GM21717 (cell line): ENCODE results near the gene EVX2.

ENCODE experiments used
- ATAC-seq: cut with Tn5 transposase; IDR thresholded peaks from one replicate; pipeline ENCODE4 v1.9.1; 2021; ENCODE audit warnings: mild to moderate bottlenecking, moderate library complexity; ENCODE audit not compliant: unreplicated experiment

EVX2 gene

GRCh38 chr2:176083796-176084261 is at the start of gene EVX2:
Gene EVX2, minus strand, starts transcription at chr2:176083962. Its CDS starts 186 bp downstream, at chr2:176083776.
- no peak for ATAC-seq

- no peak for ATAC-seq
These were observed 49.6 kb upstream of the EVX2 start for GRCh38 chr2:176133389-176133788.

DNA sequence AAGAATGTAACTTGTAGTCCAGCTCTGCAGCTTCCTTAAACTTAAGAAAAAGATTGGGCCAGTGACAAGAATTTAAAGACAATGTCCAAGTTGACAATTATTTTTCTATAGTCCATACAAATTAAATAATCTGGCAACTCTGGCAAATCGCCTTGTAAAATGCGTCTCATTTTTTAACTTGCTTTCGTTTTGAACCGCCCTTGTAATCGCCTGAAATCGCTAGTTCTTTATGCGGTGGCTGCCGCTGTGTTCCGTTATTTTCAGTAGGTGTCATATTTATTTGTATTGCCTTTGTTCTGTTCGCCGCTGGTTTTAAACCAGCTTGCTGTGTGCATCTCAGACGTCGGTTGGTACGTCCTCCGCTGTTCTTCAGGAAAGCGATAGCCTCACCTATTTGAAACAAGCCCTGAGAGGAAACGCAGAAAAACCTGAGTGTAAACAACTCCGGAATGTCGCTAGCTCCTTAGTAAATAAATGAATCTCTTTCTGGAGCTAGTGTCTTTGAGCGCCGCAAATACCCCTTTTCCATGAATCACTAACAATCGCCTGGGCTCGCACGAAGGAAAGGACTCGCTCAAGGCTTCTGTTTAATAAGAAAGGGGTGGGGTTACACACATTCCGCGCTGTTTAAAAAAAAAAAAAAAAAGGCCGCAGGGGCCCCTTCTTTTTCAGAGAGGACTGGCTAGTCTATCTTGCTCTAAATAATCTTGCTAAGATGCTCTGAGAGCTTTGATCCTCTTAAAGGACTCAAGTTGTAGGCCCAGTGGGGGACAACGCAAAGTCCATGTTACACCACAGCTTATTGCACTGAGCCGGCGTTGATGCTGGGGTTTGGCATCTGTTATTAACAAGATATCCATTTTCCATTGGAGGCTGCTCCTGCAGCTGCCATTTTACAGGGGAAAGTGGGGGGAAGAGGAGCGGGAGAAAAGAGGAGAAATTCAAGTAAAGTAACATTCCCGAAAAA is 48.7 kb upstream of the EVX2 start:
- ATAC-seq: no peak

DNA sequence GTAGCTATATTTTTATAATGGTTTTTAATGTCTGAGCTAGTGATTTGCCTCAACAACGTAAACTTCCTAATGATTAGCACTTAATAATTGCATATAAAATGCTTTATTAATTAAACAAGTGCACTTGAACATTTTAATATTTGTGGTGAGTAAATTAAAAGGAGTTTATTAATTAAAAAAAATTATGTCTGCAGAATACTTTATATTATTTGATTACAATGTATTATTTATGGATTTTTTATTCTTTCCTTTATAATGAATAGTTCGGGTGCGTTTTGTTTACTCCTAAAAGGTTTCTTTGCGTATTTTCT is 48.0 kb upstream of the EVX2 start:
- ATAC-seq: no peak

DNA sequence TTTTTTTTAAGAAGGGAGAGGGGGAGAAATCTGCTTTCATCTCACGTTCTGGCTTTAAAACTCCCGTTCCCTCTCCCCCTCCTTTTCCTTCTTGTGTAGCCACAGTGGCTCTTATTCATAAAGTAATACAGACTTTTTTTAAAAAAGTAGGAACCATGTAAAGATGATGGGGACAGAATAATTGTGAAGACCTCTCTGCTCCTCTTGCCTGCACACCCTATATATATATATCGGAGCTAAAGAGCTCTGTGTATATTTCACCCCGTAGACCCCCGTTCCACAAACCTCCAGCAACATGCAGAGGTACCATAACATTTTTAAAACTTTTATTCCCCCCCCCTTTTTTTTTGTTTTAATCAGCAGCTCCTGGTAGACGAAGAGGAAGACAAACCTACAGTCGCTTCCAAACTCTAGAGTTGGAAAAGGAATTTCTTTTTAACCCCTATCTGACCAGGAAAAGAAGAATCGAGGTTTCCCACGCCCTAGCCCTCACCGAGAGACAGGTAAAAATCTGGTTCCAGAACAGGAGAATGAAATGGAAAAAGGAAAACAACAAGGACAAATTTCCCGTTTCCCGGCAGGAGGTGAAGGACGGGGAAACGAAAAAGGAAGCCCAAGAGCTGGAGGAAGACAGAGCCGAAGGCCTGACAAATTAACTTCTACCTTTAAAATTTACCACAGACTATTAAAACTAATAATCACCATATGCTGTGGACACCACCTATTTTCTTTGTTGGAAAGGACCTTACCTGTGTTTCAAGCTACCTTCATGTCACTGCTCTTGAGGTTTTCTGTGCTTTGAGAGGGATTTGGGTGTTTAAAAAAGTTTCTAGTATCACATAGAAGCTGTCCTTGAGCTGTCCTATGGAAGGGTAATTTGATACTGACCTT is 47.4 kb upstream of the EVX2 start:
- no peak for ATAC-seq

DNA sequence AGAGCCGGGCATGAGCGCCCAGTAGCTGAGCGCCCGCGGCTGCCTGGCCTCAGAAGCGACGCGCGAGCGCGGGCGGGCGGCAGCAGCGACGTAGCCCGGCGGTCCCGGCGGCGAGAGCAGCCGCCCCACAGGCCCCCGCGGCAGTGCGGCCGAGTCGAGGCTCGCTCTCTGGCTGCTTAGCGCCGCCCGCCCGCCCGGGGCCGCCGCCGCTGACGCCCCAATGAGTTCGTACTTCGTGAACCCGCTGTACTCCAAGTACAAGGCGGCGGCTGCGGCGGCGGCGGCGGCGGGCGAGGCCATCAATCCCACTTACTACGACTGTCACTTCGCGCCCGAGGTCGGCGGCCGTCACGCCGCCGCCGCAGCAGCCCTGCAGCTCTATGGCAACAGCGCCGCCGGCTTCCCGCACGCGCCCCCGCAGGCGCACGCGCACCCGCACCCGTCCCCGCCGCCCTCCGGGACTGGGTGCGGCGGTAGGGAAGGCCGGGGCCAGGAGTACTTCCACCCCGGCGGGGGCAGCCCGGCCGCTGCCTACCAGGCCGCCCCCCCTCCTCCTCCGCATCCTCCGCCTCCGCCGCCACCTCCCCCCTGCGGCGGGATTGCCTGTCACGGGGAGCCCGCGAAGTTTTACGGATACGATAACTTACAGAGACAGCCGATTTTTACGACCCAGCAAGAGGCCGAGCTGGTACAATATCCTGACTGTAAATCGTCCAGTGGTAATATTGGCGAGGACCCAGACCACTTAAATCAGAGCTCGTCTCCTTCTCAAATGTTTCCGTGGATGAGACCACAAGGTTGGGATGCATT is 46.6 kb upstream of the EVX2 start:
- ATAC-seq: no peak

DNA sequence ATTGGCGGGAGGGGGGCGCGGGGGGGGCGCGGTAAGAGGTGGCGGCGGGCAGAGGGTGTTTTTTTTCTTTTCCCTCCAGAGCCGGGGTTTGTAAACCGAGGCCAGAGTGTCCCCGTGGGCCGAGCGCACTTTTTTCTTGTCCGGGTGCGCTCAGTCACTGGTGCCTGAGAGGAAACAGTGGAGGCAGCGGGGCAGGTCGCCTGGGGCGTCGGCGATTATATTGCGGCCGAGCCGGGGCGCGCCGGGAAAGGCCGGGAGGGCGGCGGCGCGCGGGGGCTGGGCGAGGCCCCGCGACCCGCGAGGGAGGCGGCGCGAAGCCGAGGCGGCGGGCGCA is 46.0 kb upstream of the EVX2 start:
- no peak for ATAC-seq

DNA sequence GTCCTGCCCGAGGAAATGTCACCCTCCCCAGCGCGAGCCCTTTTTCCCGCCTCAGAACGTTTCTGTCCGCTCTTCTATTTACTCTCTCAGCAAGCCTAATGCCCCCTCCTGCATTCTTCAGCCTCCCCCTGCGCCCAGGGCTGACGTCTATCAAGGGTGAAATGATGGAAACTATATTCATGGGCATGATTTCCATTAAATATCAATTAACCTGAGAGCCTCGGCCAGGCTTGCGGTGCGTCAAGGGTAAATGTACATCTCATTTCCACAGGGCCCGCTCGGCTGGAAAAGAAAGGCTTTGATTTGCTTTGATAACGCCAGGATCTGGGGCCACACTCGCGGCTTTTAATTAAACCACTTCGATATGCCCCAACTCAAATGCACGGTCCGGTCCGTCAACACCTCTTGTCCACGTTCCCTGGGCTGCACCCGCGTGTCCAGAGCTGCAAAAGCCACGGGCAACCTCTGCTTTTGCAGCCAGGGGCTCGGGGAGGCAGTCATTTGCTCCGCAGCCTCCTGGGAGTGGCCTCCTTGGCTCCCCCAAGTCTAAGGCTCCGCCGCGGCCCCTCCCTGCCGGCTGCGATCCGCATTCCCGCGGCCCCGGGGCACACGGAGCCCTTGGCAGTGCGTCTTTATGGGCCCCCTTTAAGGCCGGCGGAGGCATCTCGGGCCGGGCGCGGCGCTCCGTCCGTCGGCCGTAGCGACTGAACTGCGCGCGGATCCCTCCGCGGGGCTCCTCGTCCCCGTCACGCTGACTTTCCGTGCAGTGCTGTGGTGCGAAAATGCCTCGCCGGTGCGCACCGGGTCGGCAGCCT is 45.4 kb upstream of the EVX2 start, which contains the start of gene HOXD8:
Gene HOXD8, plus strand, starts transcription at position 724 of the 815 bp plus-strand sequence. CDS start 662 bp downstream, outside the sequence.
- no peak for ATAC-seq

GRCh38 chr2:176128172-176128981 is 44.6 kb upstream of the EVX2 start:
- no peak for ATAC-seq

DNA sequence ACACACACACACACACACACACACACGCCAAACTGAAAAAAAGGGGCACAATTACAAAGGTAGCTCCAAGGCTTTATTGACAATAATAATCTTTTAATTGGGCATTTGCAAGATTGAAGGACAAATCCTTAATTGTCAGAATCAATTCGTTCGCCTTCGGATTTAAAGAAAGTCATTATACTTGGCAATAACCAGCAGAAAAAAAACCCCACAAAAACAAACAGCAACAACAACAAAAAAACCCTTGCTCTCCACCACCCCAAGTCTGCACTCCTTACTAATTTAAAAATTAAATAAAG is 44.0 kb upstream of the EVX2 start:
- ATAC-seq: no peak

DNA sequence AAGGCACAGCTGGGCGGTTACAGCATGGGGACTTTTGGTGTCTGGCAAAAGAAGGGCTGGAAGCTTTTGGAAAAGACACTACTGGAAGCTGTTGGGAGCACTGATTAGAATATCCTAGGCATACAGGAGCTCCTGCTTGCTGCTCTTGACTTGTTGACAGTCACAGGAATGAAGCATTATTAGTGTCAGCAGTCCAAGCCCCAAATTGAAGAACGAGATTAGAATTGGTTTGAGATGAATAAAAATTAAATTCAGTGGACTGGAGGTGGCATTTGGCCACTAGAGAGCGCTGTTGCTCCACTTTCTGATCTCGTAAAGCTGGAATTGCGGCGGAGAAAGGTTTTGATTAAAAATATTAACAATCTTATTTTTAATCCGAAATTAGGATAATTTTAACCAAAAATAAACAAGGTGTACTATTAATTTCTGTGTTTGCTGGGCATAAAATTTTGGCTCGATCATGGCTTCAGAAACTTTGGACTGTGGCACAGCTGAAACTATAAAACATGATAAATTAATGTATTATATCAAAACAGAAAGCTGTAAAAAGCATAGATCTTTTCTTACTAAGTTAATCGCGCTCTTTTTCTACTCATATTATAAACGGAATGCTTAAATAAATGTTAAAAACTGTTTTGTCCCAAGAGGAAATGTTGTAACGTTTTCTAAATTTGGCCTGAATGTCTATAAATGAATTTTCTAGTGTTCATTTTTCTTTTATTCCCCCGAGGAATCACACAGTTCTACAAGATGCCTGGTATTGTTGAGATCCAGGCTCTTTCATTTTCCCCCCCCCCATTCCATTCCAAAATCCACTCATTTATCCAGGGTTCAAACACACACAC is 43.4 kb upstream of the EVX2 start:
- no peak for ATAC-seq

GRCh38 chr2:176125772-176126054 is 42.0 kb upstream of the EVX2 start:
- ATAC-seq: no peak

DNA sequence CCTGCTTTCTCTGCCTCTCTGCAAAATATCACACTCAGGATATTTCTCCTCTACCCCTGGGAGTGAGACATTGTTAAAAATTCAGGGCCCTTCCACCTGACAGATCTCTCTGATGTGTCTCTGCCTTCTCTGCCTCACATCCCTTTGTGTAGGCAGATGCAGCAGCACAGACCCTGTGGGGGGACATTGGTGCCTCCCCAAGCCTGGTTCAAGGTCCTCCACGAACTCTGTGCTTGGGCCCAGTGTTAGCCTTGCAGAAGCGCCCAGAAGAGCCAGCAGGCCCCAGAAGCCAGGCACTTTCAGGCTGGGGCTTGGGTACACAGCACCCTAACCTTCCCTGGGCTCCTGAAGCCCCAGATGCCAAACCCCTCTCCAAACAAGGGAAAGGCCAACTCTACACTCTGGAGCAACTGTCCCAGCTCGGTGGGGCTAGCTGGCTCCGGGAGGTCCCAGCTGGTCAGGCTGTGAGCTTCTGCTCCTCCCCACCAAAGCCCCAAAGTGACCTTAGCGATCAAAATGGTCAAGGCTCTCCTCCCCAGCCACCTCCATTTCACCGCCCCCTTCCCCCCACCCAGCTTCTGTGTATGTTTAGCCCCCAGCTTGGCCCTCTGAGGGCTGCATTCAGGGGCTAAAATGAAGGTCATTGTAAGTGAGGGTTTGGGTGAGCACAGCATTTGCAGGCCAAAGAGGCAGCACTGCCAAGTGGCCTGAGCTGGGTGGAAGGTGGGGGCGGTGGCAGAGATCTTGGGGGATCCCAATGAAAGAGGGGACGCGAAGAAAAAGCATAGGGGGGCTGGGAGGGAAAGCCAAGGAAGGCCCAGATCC is 41.4 kb upstream of the EVX2 start:
- no peak for ATAC-seq

- no peak for ATAC-seq
These were observed 40.6 kb upstream of the EVX2 start for GRCh38 chr2:176124110-176124946.

DNA sequence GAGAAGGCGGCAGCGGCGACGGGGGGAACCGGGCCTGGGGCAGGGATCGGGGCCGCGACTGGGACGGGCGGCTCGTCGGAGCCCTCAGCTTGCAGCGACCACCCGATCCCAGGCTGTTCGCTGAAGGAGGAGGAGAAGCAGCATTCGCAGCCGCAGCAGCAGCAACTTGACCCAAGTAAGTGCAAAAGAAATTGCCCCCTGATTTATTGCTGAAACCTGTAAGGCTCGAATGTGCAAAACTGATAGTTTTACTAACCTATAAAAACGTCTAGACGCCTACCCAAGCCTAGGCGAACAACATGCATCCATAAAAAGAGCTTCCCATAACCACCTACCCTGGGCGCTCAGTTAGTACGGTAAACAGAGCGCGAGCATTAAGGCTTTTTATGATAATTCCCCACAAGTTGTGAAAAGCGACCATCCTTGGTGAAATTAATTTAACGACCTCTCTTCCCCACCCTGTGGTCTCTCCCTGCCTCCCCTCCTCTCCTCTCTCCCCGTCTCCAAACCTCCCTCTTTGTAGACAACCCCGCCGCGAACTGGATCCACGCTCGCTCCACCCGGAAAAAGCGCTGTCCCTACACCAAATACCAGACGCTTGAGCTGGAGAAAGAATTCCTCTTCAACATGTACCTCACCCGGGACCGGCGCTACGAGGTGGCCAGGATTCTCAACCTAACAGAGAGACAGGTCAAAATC is 39.8 kb upstream of the EVX2 start:
- ATAC-seq: no peak

- ATAC-seq: no peak
These were observed 39.1 kb upstream of the EVX2 start, which contains the start of gene HOXD9 for GRCh38 chr2:176122683-176123410. Gene HOXD9, plus strand, starts transcription at chr2:176122719. Its CDS starts 50 bp downstream, at chr2:176122769.
